Left lung (tissue), 10 donors: Measurements from ENCODE around the gene RAB3B. TPM values are rescaled to one million over a fixed set of nuclear protein-coding genes. Genes with fewer than 3 reads are reported as not detected.
A peak's percentile ranks its signal among the peaks of the same experiment; 100 is the strongest.
"Not testable (repeated sequence)": the region's sequence is repeated elsewhere in the genome, so short reads cannot be mapped to it uniquely, and the experiment has no call there.

Experiments used
- ATAC-seq: fragments of 200-7000 bp; cut with Tn5 transposase; one replicate; pipeline ENCODE4 v1.9.1; 2020; ENCODE audit warnings: moderate library complexity
- DNase-seq, 4 donors: peaks; one replicate each; pipeline ENCODE4 v3.0.0-alpha.2; 2013 to 2020
- H3K27ac ChIP-seq, 2 donors: fragments of 200-600 bp; sonication (generic) in 1 of 2; one replicate each; pipeline versions ENCODE4 v1.5.0 to v1.8.0; 2020 to 2021
- H3K27me3 ChIP-seq, 2 donors: fragments of 200-600 bp; sonication (generic) in 1 of 2; one replicate each; pipeline versions ENCODE4 v1.5.0 to v1.8.0; 2020 to 2021
- H3K36me3 ChIP-seq, 2 donors: fragments of 200-600 bp; sonication (generic) in 1 of 2; one replicate each; pipeline versions ENCODE4 v1.5.0 to v1.8.0; 2020 to 2021
- H3K4me1 ChIP-seq, 2 donors: fragments of 200-600 bp; one replicate each; pipeline ENCODE4 v1.8.0; 2021
- H3K4me3 ChIP-seq, 2 donors: fragments of 200-600 bp; sonication (generic) in 1 of 2; one replicate each; pipeline versions ENCODE4 v1.5.0 to v1.8.0; 2020 to 2021; ENCODE audit warnings: mild to moderate bottlenecking in 1 of 2
- H3K9me3 ChIP-seq, 2 donors: fragments of 200-600 bp; sonication (generic) in 1 of 2; one replicate each; pipeline versions ENCODE4 v1.5.0 to v1.8.0; 2020 to 2021
- CTCF ChIP-seq, 2 donors: fragments of 200-600 bp; sonication (generic) in 1 of 2; IDR thresholded peaks; one replicate each; pipeline versions ENCODE4 v1.5.0 to v1.8.0; 2021; ENCODE audit warnings: antibody characterized with exemption in 2 of 2
- intact Hi-C, 2 donors: fragments of 100-400 bp; cut with DNase I; formaldehyde crosslinking; loops; one replicate each; pipeline versions ENCODE4 v1.11.2 to v1.14.2; 2022
- polyA plus RNA-seq, 6 donors: library from polyadenylated mRNA; unstranded; fragments of 120-200 nt; gene quantifications; one replicate each; pipeline ENCODE4 v1.2.1, GENCODE V29; 2013; ENCODE audit not compliant: insufficient read length in 6 of 6
- total RNA-seq, 2 donors: library from RNA; stranded (reverse); fragmentation: NEBNext Ultra II Directional; extraction: Animal tissue kit (Norgen Biotek cat#: 25700); gene quantifications; one replicate each; pipeline ENCODE4 v1.2.1, GENCODE V29; 2021
- donor health status: DM: no; HTN: yes; CAD: no.
- donor health status: DM: no; HTN: no; CAD: no.

The RAB3B gene
- total and polyA plus RNA-seq, 8 donors = 0.05 to 0.63 (median 0.39) TPM

- DNase-seq (no peak), ATAC-seq (no peak)
- Histone ChIP-seq H3K4me1 (peaks cover 22 to 67% of the 10 kb centered on the region in 2 donors), H3K9me3 (no peaks in the 10 kb centered on the region), H3K4me3 (peak overlapping the region in 1 of 2 donors; percentile 97), H3K36me3 (peaks cover 0 to 12% of the 10 kb centered on the region in 2 donors), H3K27ac (no peak overlapping the region), H3K27me3 (no peaks in the 10 kb centered on the region)
- intact Hi-C loops = no loop called here
- no peak for TF ChIP-seq CTCF (IDR thresholded peaks at IDR 0.05)
Measured at GRCh38 chr1:51875291-51875772, 115.2 kb downstream of the RAB3B start.

- H3K4me3 ChIP-seq, H3K27ac ChIP-seq, intact Hi-C loops, DNase-seq, ATAC-seq, H3K9me3 ChIP-seq, H3K27me3 ChIP-seq: not testable (repeated sequence)
- Histone ChIP-seq H3K4me1 (peaks cover 22 to 64% of the 10 kb centered on the region in 2 donors), H3K36me3 (peaks cover 0 to 12% of the 10 kb centered on the region in 2 donors)
Measured at GRCh38 chr1:51873270-51873669, 117.2 kb downstream of the RAB3B start.

GRCh38 chr1:51871351-51871975 is 119.0 kb downstream of the RAB3B start:
- Histone ChIP-seq H3K27ac (no peak overlapping the region), H3K27me3 (no peaks in the 10 kb centered on the region), H3K9me3 (no peaks in the 10 kb centered on the region), H3K4me3 (no peak overlapping the region), H3K4me1 (peaks cover 13 to 56% of the 10 kb centered on the region in 2 donors), H3K36me3 (peaks cover 0 to 12% of the 10 kb centered on the region in 2 donors)
- DNase-seq = no peak
- intact Hi-C loops = no loop called here
- ATAC-seq = no peak
- TF ChIP-seq CTCF (IDR thresholded peaks at IDR 0.05) = no peak

GRCh38 chr1:51870603-51871350 is 119.7 kb downstream of the RAB3B start:
- DNase-seq = no peak
- Histone ChIP-seq H3K9me3 (no peaks in the 10 kb centered on the region), H3K36me3 (peaks cover 0 to 12% of the 10 kb centered on the region in 2 donors), H3K27me3 (no peaks in the 10 kb centered on the region), H3K27ac (no peak overlapping the region), H3K4me3 (no peak overlapping the region), H3K4me1 (peaks cover 6 to 51% of the 10 kb centered on the region in 2 donors)
- intact Hi-C loops = no loop called here
- TF ChIP-seq CTCF (IDR thresholded peaks at IDR 0.05) = no peak
- no peak for ATAC-seq

GRCh38 chr1:51867479-51868232 is 122.8 kb downstream of the RAB3B start:
- intact Hi-C loops = no loop called here
- Histone ChIP-seq H3K36me3 (peaks cover 0 to 4% of the 10 kb centered on the region in 2 donors), H3K4me1 (peaks cover 0 to 34% of the 10 kb centered on the region in 2 donors), H3K4me3 (no peak overlapping the region), H3K27ac (no peak overlapping the region), H3K27me3 (no peaks in the 10 kb centered on the region), H3K9me3 (no peaks in the 10 kb centered on the region)
- no peak for ATAC-seq
- DNase-seq = no peak
- TF ChIP-seq CTCF (IDR thresholded peaks at IDR 0.05) = no peak
